IPS-15b (cell line): Measurements from ENCODE around the gene RHEB.
"Not testable (repeated sequence)": the region's sequence is repeated elsewhere in the genome, so short reads cannot be mapped to it uniquely, and the experiment has no call there.

ENCODE experiments used
- H3K27me3 ChIP-seq: one replicate; pipeline ENCODE4 v1.6.1; 2013; ENCODE audit warnings: low read length; ENCODE audit not compliant: control insufficient read depth, insufficient read depth
- H3K36me3 ChIP-seq: one replicate; pipeline ENCODE4 v1.6.1; 2013; ENCODE audit warnings: low read length; ENCODE audit not compliant: control insufficient read depth, insufficient read depth
- H3K4me1 ChIP-seq: one replicate; pipeline ENCODE4 v1.6.1; 2013; ENCODE audit warnings: mild to moderate bottlenecking, low read length; ENCODE audit not compliant: control insufficient read depth, insufficient read depth
- H3K4me3 ChIP-seq: one replicate; pipeline ENCODE4 v1.5.1; 2013; ENCODE audit warnings: low read depth, low read length
- H3K9ac ChIP-seq: one replicate; pipeline ENCODE4 v1.6.1; 2013; ENCODE audit warnings: low read depth, mild to moderate bottlenecking, low read length
- H3K9me3 ChIP-seq: one replicate; pipeline ENCODE4 v1.6.1; 2013; ENCODE audit warnings: mild to moderate bottlenecking, low read length; ENCODE audit not compliant: control insufficient read depth, insufficient read depth

RHEB gene

DNA sequence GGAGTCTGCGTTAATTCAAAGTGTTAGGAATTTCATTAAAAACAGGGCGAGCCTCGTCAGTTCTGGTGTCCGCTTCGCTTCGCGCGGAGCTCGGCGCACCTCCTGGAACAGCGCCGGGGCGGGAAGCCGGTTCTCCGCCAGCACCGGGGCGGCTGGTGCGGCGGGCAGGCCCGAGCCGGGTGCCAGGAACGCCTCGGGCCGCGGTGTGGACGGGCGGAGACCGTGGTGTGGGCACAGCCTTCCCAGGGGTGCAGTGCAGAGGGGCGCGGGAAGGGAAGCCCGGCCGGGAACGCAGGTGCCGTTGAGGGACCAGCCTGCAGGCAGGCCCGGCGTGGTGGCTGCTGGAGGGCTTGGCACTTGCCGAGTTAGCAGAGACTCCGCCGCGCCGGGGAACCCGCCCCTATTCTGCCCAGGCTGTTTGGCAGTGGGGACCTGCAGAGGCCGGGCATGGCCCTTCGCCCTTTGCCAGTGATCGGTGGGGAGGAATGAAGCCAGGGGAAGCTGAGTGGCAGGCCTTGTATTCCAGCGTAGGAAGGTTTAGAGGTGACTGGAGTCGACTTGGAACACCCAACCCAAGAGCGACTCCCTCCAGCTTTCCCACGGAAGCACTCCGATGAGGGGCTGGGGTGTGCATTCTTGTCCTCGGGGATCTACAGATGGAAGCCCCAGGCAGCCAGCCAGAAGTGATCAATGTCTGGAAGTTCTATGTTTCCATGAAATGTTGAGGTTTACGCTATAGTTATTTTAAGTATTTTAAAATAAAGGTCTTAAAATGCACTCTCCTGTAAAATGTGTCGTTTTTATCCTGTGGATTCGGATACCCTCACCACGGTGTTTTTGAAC, 945 bp upstream of the RHEB start:
- H3K9me3 ChIP-seq, result no peaks in the 10 kb centered on the region
- no peaks in the 10 kb centered on the region for H3K36me3 ChIP-seq
- H3K4me1 ChIP-seq, result no peaks in the 10 kb centered on the region
- H3K9ac ChIP-seq, result peak overlapping the region; percentile 2
- H3K27me3 ChIP-seq, result no peaks in the 10 kb centered on the region
- peak overlapping the region; percentile 34 for H3K4me3 ChIP-seq

GRCh38 chr7:151518947-151519764, 539 bp downstream of the RHEB start:
- H3K36me3 ChIP-seq, H3K4me1 ChIP-seq, H3K9me3 ChIP-seq, H3K27me3 ChIP-seq: not testable (repeated sequence)
- peak overlapping the region; percentile 76 for H3K9ac ChIP-seq
- H3K4me3 ChIP-seq, result peak overlapping the region; percentile 91

- Histone ChIP-seq H3K27me3 (no peaks in the 10 kb centered on the region), H3K9me3 (no peaks in the 10 kb centered on the region), H3K9ac (peak overlapping the region; percentile 76), H3K4me3 (peak overlapping the region; percentile 91), H3K4me1 (peaks cover 5% of the 10 kb centered on the region), H3K36me3 (no peaks in the 10 kb centered on the region)
These were observed 1.4 kb downstream of the RHEB start for GRCh38 chr7:151518105-151518946.

DNA sequence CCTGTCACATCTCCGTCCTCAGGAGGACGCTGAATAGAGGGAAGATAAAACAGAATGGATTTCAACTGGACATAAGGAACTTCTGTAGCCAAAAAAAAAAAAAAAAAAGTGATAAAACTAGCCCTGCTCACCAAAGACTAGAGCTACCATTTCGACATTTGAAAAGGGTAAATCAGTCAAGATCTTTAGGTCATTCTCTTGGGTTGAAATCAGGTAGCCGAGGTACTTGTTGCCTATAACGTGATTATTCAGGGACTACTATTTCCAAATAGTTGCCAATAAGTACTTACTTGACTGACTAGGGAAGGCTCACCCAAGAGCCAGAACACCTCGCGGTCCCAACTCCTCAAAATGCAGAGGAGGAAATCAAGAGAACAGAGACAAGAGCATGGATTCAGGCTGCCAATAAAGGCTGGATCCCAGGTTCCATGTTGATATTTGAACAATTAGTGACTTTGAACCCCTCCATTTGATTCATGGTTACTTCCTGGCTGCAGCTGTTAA, 2.0 kb downstream of the RHEB start:
- Histone ChIP-seq H3K27me3 (no peaks in the 10 kb centered on the region), H3K4me1 (peaks cover 5% of the 10 kb centered on the region), H3K9me3 (no peaks in the 10 kb centered on the region), H3K9ac (no peak overlapping the region), H3K4me3 (peak overlapping the region; percentile 91), H3K36me3 (no peaks in the 10 kb centered on the region)

GRCh38 chr7:151515276-151515565, 4.5 kb downstream of the RHEB start:
- no peak overlapping the region for H3K4me3 ChIP-seq
- H3K27me3 ChIP-seq, result no peaks in the 10 kb centered on the region
- H3K9ac ChIP-seq, result no peak overlapping the region
- no peaks in the 10 kb centered on the region for H3K9me3 ChIP-seq
- peaks cover 8% of the 10 kb centered on the region for H3K4me1 ChIP-seq
- no peaks in the 10 kb centered on the region for H3K36me3 ChIP-seq

DNA sequence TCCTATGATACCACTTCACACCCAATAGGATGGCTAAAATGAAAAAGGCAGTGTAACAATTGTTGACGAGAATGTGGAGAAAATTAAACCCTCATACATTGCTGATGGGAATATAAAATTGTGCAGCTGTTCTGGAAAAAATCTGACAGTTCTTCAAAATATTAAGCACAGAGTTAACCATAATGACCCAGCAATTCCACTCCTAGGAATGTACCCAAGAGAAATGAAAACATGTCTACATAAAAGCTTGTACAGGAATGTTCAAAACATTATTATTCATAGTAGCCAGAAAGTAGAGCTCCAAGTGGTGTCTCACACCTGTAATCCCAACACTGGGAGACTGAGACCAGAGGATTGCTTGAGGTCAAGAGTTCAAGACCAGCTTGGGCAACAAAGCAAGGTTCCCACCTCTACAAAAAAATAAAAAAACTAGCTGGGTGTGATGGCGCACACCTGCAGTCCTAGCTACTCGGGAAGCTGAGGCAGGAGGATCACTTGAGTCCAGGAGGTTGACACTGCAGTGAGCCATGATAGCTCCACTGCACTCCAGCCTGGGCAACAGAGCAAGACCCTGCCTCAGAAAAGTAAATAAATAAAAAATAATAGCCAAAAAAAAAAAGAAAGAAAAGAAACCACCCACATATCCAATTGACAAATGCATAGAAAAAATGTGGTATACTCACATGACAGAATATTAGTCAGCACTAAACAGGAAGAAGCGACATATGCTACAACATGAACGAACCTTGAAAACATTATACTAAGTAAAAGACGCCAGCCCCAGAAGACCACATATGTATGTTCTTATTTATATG, 5.0 kb downstream of the RHEB start:
- H3K9me3 ChIP-seq, result no peaks in the 10 kb centered on the region
- H3K9ac ChIP-seq, result no peak overlapping the region
- no peaks in the 10 kb centered on the region for H3K36me3 ChIP-seq
- H3K27me3 ChIP-seq, result no peaks in the 10 kb centered on the region
- H3K4me3 ChIP-seq, result no peak overlapping the region
- peaks cover 8% of the 10 kb centered on the region for H3K4me1 ChIP-seq

- Histone ChIP-seq H3K9ac (no peak overlapping the region), H3K27me3 (no peaks in the 10 kb centered on the region), H3K4me1 (peaks cover 14% of the 10 kb centered on the region), H3K9me3 (no peaks in the 10 kb centered on the region), H3K36me3 (no peaks in the 10 kb centered on the region), H3K4me3 (no peak overlapping the region)
These were observed 6.6 kb downstream of the RHEB start for GRCh38 chr7:151513133-151513532.

GRCh38 chr7:151512353-151512752, 7.3 kb downstream of the RHEB start:
- H3K27me3 ChIP-seq, result no peaks in the 10 kb centered on the region

GRCh38 chr7:151511946-151512345, 7.7 kb downstream of the RHEB start:
- Histone ChIP-seq H3K9ac (no peak overlapping the region), H3K9me3 (no peaks in the 10 kb centered on the region), H3K27me3 (no peaks in the 10 kb centered on the region), H3K4me3 (no peak overlapping the region), H3K4me1 (peaks cover 17% of the 10 kb centered on the region), H3K36me3 (no peaks in the 10 kb centered on the region)

More at GRCh38 chr7:151512353-151512752, 7.3 kb downstream of the RHEB start:
- Histone ChIP-seq H3K36me3 (no peaks in the 10 kb centered on the region), H3K9me3 (no peaks in the 10 kb centered on the region), H3K4me1 (peaks cover 15% of the 10 kb centered on the region), H3K4me3 (no peak overlapping the region), H3K9ac (no peak overlapping the region)

GRCh38 chr7:151511270-151511669, 8.4 kb downstream of the RHEB start:
- no peaks in the 10 kb centered on the region for H3K27me3 ChIP-seq
- H3K9ac ChIP-seq, result no peak overlapping the region
- no peaks in the 10 kb centered on the region for H3K9me3 ChIP-seq
- no peaks in the 10 kb centered on the region for H3K36me3 ChIP-seq
- peaks cover 17% of the 10 kb centered on the region for H3K4me1 ChIP-seq
- H3K4me3 ChIP-seq, result no peak overlapping the region
